Stimulated activated CD4-positive, alpha-beta T cell treated with anti-CD3 and anti-CD28 coated beads, TNF-alpha, amount 100 ng/mL, for 4 hours (primary cell): ENCODE results near the gene GSK3A.

Experiments used
- DNase-seq, 3 experiments: peaks; one replicate each; pipeline ENCODE4 v3.0.0-alpha.2; 2020; ENCODE audit warnings: low read depth in 3 of 3

GSK3A gene

DNA sequence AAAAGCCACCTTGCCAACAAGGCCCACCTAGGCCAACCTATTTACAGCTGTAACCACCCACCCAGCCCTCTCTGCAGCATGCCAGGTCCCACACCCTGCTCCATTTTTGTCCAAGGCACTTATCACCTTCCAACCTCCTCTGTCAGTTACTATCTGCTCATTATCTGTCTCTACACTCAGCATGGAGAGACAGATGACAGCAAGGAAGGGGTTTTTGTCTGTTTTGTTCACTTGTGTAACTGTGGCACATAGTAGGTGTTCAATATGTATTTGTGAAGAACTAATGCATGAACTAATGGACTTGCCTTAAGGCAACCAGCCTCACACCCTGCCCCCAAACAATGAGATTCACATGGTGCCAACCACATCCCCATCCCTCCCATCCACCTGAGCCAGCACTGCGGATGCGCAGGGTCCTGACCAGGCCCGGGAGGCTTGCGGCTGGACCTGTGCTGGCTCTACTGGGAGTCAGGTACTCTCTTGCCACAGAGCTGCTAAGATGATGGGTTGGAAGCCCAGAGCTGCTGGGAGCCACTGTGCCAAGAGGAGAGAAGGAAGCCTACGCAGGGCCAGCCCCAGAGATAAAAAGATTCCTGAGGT lies 42.2 kb downstream of the GSK3A start:
- DNase-seq, result no peak

DNA sequence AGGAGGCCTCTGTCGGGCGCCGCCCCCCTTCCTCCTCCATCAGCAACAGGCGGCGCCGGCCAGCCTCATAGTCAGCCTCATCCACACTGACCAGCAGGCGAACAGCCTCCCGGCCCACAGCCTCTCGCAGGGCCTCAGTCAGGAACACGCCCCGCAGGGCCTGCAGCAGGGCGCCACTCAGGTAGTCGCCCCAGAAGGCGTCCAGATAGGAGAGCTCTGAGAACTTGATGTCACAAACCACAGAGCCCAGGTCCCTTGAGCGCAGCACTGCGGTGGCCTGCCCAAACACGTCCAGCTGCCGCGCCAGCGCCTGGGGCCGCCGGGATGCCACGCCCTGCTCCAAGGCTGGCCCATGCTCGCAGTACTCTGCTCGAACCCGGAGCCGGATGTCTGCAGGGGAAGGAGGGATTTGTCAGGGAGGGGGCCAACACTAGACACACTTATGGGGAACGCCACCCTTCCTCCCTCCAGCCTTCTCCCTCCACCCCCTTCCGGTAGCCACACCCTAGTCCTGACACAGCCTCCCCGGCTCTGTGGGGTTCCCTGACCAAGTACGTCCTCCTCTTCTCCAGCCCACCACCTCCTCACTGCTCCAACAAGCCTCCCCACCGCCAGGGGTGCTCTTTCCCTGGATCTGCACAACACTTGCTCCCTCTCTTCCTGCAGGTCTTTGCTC lies 42.8 kb downstream of the GSK3A start:
- DNase-seq, result no peak

DNA sequence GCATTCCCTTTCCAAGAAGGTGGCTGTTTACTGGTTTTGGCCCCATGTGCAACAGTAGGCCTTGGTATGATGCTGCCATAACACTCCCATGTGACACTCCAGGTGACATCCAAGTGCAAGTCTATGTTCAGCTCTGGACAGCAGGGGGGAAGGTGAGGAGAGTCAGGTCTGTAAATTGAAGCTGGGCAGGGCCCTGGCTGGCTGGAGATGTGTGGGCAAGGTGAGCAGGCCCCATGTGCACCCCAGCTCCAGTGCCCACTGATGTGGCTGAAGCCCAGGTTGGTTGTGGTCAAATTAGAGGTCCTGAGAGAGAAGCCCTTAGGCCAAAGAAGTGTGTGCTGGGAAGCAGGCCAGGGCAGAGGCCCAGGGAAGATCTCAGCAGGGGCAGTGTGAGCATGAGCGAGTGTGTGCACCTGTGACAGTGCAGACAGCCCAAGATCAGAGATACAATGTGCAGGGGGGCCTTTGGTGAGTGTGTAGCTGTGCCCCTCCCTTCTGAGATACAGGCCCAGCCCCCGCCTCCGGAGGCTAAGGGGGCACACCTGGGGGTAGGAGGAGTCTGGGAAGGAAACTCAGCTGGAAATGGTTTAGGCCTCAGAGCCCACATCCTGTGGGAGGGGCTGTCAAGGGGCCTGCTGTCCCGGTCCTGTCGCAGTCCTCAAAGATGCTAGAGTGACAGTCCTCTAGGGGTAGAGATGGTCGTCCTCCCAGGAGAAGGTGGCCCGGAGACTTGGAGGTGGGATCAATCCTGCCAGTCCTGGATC lies 43.5 kb downstream of the GSK3A start:
- peak in 1 of 3 experiments; percentile 31 for DNase-seq

DNA sequence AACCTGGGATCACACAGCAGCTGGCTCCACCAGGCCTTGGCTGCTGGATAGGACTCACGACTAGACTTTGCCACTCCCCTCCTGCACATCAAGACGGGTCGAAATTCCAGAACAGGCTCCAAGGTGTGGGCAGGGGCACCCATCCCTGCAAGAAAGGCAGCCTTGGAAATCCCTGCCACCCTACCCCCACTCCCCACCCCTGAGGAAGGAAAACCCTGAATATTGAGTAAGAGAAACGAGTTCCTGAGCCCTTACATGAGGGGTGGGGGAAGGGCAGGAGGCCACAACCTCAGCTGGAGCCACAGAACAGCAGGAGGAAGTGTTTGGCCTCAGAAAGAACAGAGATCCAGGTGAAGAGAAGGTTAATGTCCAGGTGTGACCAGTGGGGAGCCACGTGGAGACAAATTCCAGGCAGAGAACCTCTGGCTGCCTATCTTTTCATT lies 45.0 kb downstream of the GSK3A start:
- no peak for DNase-seq

DNA sequence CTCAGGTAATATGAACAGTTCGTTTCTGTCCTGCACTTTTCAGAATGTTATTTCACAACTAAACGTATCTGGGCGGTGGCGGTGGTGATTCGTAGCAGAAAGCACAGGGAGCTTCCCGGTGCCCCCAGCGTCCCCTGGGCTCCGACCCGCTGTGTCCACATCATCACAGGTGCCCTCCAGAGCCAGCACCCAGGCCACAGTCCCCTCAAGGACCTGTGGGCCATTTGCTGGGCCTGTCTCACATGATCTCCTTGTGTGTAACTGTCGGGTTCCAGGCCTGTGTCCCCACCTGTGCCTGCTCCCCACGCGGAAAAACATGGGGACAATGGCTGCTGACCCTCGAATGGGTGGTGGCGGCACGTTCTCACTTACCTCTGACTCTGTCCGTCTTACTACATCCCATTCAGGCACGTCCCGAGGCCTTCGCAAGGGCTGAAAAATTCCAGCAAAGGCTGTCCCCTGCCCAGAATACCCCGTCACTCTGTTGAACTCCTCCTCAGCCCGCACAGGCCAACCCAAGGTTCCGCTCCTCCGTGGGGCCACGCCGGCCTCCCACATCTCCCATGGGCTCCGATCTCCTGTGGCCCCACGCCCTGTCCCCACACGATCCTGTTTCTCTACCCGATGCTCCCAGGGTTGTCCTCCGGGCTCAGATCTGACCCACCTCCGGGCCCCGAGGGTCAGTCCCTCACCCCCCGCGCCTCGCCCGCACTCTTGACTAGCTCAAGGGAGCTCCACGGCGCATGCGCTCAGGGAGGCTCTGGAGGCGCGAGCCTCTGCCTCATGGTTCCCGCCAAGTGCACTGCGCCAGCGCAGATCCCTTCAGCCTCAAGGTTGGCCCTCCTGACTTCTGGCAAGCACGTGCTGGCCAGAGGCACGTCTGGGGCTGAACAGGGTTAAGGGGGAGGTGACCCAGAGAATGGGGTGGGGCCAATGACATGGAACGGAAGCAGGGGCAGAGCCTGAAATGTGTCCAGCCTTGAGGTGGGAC lies 46.1 kb downstream of the GSK3A start:
- DNase-seq, result no peak

DNA sequence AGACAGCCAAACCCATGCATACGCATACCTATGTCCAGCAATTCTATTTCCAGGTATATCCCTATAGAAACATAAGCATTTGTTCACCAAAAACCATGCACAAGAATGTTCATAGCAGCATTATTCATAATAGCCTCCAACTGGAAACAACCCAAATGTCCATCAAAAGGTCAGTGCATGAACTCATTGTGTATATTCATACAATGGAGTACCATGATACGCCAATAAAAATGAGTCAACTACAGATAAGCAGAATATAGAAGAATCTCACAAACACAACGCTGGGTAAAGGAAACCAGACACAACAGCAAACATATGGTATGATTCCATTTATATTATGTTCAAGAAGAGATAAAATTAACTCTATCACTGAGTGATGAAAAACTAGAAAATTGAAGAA lies 48.7 kb downstream of the GSK3A start:
- no peak for DNase-seq

DNA sequence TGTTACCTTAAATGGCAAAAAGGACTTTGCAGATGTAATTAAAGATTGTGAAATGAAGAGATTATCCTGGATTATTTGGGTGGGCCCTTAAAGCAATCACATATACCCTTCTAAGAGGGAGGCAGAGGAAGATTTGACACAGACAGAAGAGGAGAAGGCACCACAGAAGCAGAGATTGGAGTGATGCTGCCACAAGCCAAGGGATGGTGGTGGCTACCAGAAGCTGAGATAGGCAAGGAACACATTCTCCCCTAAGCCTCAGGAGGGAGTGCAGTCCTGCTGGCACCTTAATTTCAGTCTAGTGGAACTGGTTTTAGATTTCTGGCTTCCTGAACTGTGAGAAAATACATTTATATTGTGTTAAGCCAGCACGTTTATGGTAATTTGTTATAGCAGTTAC lies 49.1 kb downstream of the GSK3A start:
- no peak for DNase-seq

DNA sequence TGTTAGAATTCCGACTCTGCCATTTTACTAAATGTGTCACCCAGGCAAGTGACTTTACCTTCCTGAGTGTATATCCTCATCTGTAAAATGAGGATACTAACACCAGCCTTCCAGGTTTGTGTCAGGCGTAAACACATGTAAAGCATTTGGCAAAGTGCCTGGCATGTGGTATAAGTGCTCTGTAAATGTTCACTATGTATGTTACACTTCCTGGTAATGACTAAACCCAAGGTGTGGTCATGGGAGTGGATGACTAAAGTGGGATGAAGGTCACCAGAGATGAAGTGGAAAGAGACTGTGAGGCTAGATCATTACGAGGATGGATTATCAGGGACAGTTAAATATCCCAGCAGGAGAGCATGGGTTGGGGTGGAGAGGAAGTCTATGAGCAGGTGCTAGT lies 50.5 kb downstream of the GSK3A start:
- DNase-seq, result no peak

DNA sequence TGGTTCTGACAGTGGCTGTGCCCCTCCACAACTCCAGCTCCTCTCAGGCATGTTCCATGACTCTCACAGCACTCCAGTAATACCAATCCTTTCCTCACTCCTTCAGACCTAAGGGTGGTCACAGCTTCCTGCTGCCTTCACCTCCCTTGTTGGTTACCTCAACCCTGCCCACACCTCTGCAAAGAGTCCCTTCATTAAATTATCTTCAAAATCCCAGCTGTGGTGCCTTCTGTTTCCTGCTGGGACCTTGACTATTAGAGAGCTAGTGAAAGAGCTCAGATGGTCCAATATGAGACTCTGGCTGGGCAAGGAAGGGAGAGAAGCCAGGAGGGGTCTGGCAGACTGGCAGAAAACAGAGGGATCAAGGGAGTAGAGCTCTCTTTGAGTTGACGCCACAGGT lies 51.1 kb downstream of the GSK3A start:
- no peak for DNase-seq

DNA sequence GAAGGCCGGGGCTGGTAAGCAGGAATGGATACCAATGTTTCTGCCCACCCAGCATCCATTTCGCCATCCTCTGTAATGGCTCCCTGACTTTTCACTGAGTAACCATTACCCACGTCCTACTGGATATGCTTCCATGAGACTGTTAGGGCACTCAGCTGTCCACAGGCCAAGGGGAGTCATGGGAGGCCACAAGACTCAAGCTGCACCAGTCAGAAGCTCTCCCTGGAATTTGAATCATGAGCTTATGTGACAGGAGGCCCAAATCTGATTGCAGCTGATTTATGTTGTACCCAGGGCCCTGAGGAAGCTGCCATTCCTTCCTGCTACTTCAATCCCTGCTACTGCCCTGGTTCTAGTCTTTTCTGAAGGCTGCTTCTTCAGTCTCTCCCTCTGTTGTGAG lies 53.3 kb downstream of the GSK3A start:
- DNase-seq, result no peak

DNA sequence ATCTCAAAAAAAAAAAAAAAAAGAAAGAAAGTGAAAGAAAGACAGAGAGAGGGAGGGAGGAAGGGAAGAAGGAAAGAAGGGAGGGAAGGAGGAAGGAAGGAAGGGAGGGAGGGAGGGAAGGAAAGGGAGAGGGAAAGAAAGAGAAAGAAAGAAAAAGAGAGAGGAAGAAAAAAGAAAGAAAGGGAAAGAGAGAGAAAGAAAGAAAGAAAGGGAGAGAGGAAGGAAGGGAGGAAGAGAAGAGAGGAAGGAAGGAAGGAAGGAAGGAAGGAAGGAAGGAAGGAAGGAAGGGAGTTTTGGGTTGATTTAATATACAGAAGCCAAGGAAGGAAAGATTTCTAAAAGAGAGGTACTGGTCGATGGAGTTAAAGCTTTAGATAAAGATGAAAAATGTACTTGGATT lies 53.7 kb downstream of the GSK3A start:
- no peak for DNase-seq

DNA sequence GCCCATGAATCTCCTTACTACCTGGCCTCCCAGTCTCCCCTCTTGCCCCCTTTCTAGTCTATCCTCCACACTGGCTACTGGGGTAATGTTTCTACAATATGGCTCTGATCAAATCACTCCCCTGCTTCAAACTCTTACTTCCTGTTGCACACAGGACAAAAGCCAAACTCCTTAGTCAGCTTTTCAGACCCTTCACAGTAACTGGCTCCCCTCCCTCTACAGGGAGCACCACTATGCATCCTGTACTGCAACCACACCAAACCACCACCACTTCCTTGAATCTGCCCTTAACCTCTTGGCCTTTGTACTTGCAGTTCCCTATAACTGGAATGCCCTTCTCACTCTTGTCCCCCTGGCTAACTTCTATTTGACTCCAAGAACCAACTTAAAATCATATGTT lies 57.1 kb downstream of the GSK3A start:
- DNase-seq, result no peak

DNA sequence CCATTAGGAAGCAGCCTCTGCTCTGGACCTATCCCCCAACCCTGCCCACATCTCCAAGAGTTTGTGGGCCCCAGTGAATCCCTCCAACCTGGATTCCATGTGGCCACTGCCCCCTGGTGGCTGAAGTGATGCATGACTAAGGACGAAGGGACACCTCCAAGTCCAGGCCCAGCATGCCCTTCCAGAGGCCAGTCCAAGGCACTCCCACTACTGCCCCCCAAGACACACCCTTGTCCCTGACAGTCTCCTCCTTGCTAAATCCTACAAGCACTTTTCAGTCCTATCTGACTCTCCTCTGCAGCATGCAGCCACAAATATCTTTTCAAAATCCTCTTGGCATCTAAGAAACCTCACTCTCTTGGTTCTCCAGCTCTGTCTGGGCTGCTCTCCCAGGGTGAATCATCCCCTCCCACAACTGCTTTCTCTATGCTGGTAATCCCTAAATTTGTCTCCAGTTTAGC lies 58.0 kb downstream of the GSK3A start:
- peak; percentile 48 to 57 (median 53) for DNase-seq
